Measurements from ENCODE around the gene STIP1.

STIP1 gene

GRCh38 chr11:64185693-64186491 lies at the start of gene STIP1:
Gene STIP1 (plus strand): TSS chr11:64186171. CDS start chr11:64186262, 91 bp downstream.
- peak; percentile 99 for DNase-seq

GRCh38 chr11:64136765-64137441 lies 49.1 kb upstream of the STIP1 start:
- DNase-seq, result no peak

- DNase-seq, result no peak
Observed at GRCh38 chr11:64138398-64138797, 47.6 kb upstream of the STIP1 start.

GRCh38 chr11:64139049-64139448 lies 46.9 kb upstream of the STIP1 start:
- no peak for DNase-seq

- no peak for DNase-seq
Observed at GRCh38 chr11:64140082-64140481, 45.9 kb upstream of the STIP1 start.

GRCh38 chr11:64141081-64141783 lies 44.7 kb upstream of the STIP1 start:
- DNase-seq, result no peak

- no peak for DNase-seq
Observed at GRCh38 chr11:64144587-64145472, 41.1 kb upstream of the STIP1 start.

GRCh38 chr11:64146036-64146955 lies 39.7 kb upstream of the STIP1 start:
- no peak for DNase-seq

GRCh38 chr11:64148226-64148916 lies 37.6 kb upstream of the STIP1 start:
- DNase-seq, result peak; percentile 41

GRCh38 chr11:64148917-64149617 lies 36.9 kb upstream of the STIP1 start:
- no peak for DNase-seq

GRCh38 chr11:64150051-64150450 lies 35.9 kb upstream of the STIP1 start:
- no peak for DNase-seq

GRCh38 chr11:64150481-64151239 lies 35.3 kb upstream of the STIP1 start:
- DNase-seq, result peak; percentile 71

- DNase-seq, result no peak
Observed at GRCh38 chr11:64151337-64151736, 34.6 kb upstream of the STIP1 start.

GRCh38 chr11:64152841-64153691 lies 32.9 kb upstream of the STIP1 start:
- peak; percentile 37 for DNase-seq

- DNase-seq, result no peak
Observed at GRCh38 chr11:64153812-64154211, 32.2 kb upstream of the STIP1 start.

- DNase-seq, result no peak
Observed at GRCh38 chr11:64156235-64157011, 29.5 kb upstream of the STIP1 start.

- no peak for DNase-seq
Observed at GRCh38 chr11:64157631-64158394, 28.2 kb upstream of the STIP1 start.
